Measurements from ENCODE around the gene EPHB1. TPM values are rescaled to one million over a fixed set of nuclear protein-coding genes. Genes with fewer than 3 reads are reported as not detected.
"Not testable (repeated sequence)": the region's sequence is repeated elsewhere in the genome, so short reads cannot be mapped to it uniquely, and the experiment has no call there.

EPHB1 gene
- total RNA-seq, 1 donor from 2014 or later = 0.71 TPM

- no peak overlapping the region for H3K27ac Mint-ChIP-seq
- H3K9me3 Mint-ChIP-seq = no peaks in the 10 kb centered on the region
- H3K4me1 Mint-ChIP-seq (ENCODE audit: low read depth) = no peaks in the 10 kb centered on the region
- intact Hi-C loops (cut with micrococcal nuclease) = no loop called here
- H3K4me3 Mint-ChIP-seq (ENCODE audit: low read depth) = no peak overlapping the region
- H3K27me3 Mint-ChIP-seq (ENCODE audit: low read depth) = no peaks in the 10 kb centered on the region
- H3K36me3 Mint-ChIP-seq (ENCODE audit: low read depth) = no peaks in the 10 kb centered on the region
- DNase-seq (ENCODE audit: low spot score) = no peak
These were observed 433.1 kb downstream of the EPHB1 start for GRCh38 chr3:135228201-135228600.

- no peaks in the 10 kb centered on the region for H3K4me1 Mint-ChIP-seq (ENCODE audit: low read depth)
- H3K27me3 Mint-ChIP-seq (ENCODE audit: low read depth) = no peaks in the 10 kb centered on the region
- no peaks in the 10 kb centered on the region for H3K36me3 Mint-ChIP-seq (ENCODE audit: low read depth)
- intact Hi-C loops (cut with micrococcal nuclease) = no loop called here
- peaks cover 1% of the 10 kb centered on the region for H3K9me3 Mint-ChIP-seq
- H3K27ac Mint-ChIP-seq = no peak overlapping the region
- DNase-seq (ENCODE audit: low spot score) = no peak
- H3K4me3 Mint-ChIP-seq (ENCODE audit: low read depth) = no peak overlapping the region
These were observed 434.0 kb downstream of the EPHB1 start for GRCh38 chr3:135229018-135229495.

GRCh38 chr3:135231737-135232136 is 436.7 kb downstream of the EPHB1 start:
- Mint-ChIP-seq H3K27me3 (ENCODE audit: low read depth) (no peaks in the 10 kb centered on the region), H3K4me1 (ENCODE audit: low read depth) (no peaks in the 10 kb centered on the region), H3K36me3 (ENCODE audit: low read depth) (no peaks in the 10 kb centered on the region), H3K4me3 (ENCODE audit: low read depth) (no peak overlapping the region), H3K9me3 (peaks cover 4% of the 10 kb centered on the region), H3K27ac (no peak overlapping the region)
- DNase-seq (ENCODE audit: low spot score) = no peak
- intact Hi-C loops (cut with micrococcal nuclease) = no loop called here

GRCh38 chr3:135232226-135232625 is 437.2 kb downstream of the EPHB1 start:
- no peaks in the 10 kb centered on the region for H3K36me3 Mint-ChIP-seq (ENCODE audit: low read depth)
- H3K4me3 Mint-ChIP-seq (ENCODE audit: low read depth) = no peak overlapping the region
- DNase-seq (ENCODE audit: low spot score) = no peak
- H3K9me3 Mint-ChIP-seq = peaks cover 4% of the 10 kb centered on the region
- intact Hi-C loops (cut with micrococcal nuclease) = no loop called here
- no peak overlapping the region for H3K27ac Mint-ChIP-seq
- H3K27me3 Mint-ChIP-seq (ENCODE audit: low read depth) = no peaks in the 10 kb centered on the region
- no peaks in the 10 kb centered on the region for H3K4me1 Mint-ChIP-seq (ENCODE audit: low read depth)

GRCh38 chr3:135233476-135233875 is 438.4 kb downstream of the EPHB1 start:
- intact Hi-C loops (cut with micrococcal nuclease); H3K27me3 Mint-ChIP-seq (ENCODE audit: low read depth); H3K4me3 Mint-ChIP-seq (ENCODE audit: low read depth); H3K4me1 Mint-ChIP-seq (ENCODE audit: low read depth); H3K27ac Mint-ChIP-seq; DNase-seq (ENCODE audit: low spot score); H3K9me3 Mint-ChIP-seq; H3K36me3 Mint-ChIP-seq (ENCODE audit: low read depth): not testable (repeated sequence)

GRCh38 chr3:135235541-135235940 is 440.5 kb downstream of the EPHB1 start:
- DNase-seq (ENCODE audit: low spot score) = no peak
- intact Hi-C loops (cut with micrococcal nuclease) = no loop called here
- Mint-ChIP-seq H3K4me1 (ENCODE audit: low read depth) (no peaks in the 10 kb centered on the region), H3K36me3 (ENCODE audit: low read depth) (no peaks in the 10 kb centered on the region), H3K27ac (no peak overlapping the region), H3K27me3 (ENCODE audit: low read depth) (no peaks in the 10 kb centered on the region), H3K4me3 (ENCODE audit: low read depth) (no peak overlapping the region), H3K9me3 (peaks cover 4% of the 10 kb centered on the region)

- no peak overlapping the region for H3K4me3 Mint-ChIP-seq (ENCODE audit: low read depth)
- H3K27ac Mint-ChIP-seq = no peak overlapping the region
- no peaks in the 10 kb centered on the region for H3K4me1 Mint-ChIP-seq (ENCODE audit: low read depth)
- H3K36me3 Mint-ChIP-seq (ENCODE audit: low read depth) = no peaks in the 10 kb centered on the region
- DNase-seq (ENCODE audit: low spot score) = no peak
- intact Hi-C loops (cut with micrococcal nuclease) = no loop called here
- peaks cover 4% of the 10 kb centered on the region for H3K9me3 Mint-ChIP-seq
- H3K27me3 Mint-ChIP-seq (ENCODE audit: low read depth) = no peaks in the 10 kb centered on the region
These were observed 442.5 kb downstream of the EPHB1 start for GRCh38 chr3:135237371-135238143.

- DNase-seq (ENCODE audit: low spot score) = no peak
- H3K27ac Mint-ChIP-seq = no peak overlapping the region
- H3K4me3 Mint-ChIP-seq (ENCODE audit: low read depth) = no peak overlapping the region
- intact Hi-C loops (cut with micrococcal nuclease) = no loop called here
- no peaks in the 10 kb centered on the region for H3K4me1 Mint-ChIP-seq (ENCODE audit: low read depth)
- no peaks in the 10 kb centered on the region for H3K36me3 Mint-ChIP-seq (ENCODE audit: low read depth)
- peaks cover 4% of the 10 kb centered on the region for H3K9me3 Mint-ChIP-seq
- H3K27me3 Mint-ChIP-seq (ENCODE audit: low read depth) = no peaks in the 10 kb centered on the region
These were observed 443.3 kb downstream of the EPHB1 start for GRCh38 chr3:135238236-135238830.

- intact Hi-C loops (cut with micrococcal nuclease) = no loop called here
- no peak for DNase-seq (ENCODE audit: low spot score)
- H3K4me3 Mint-ChIP-seq (ENCODE audit: low read depth) = no peak overlapping the region
- no peak overlapping the region for H3K27ac Mint-ChIP-seq
- H3K36me3 Mint-ChIP-seq (ENCODE audit: low read depth) = no peaks in the 10 kb centered on the region
- peaks cover 3% of the 10 kb centered on the region for H3K9me3 Mint-ChIP-seq
- H3K4me1 Mint-ChIP-seq (ENCODE audit: low read depth) = no peaks in the 10 kb centered on the region
- no peaks in the 10 kb centered on the region for H3K27me3 Mint-ChIP-seq (ENCODE audit: low read depth)
These were observed 444.0 kb downstream of the EPHB1 start for GRCh38 chr3:135238871-135239614.

GRCh38 chr3:135239615-135239884 is 444.5 kb downstream of the EPHB1 start:
- Mint-ChIP-seq H3K4me1 (ENCODE audit: low read depth) (no peaks in the 10 kb centered on the region), H3K27me3 (ENCODE audit: low read depth) (no peaks in the 10 kb centered on the region), H3K27ac (no peak overlapping the region), H3K9me3 (no peaks in the 10 kb centered on the region), H3K4me3 (ENCODE audit: low read depth) (no peak overlapping the region), H3K36me3 (ENCODE audit: low read depth) (no peaks in the 10 kb centered on the region)
- intact Hi-C loops (cut with micrococcal nuclease) = no loop called here
- no peak for DNase-seq (ENCODE audit: low spot score)

GRCh38 chr3:135240426-135240825 is 445.4 kb downstream of the EPHB1 start:
- H3K27me3 Mint-ChIP-seq (ENCODE audit: low read depth) = no peaks in the 10 kb centered on the region
- H3K4me1 Mint-ChIP-seq (ENCODE audit: low read depth) = no peaks in the 10 kb centered on the region
- no peaks in the 10 kb centered on the region for H3K36me3 Mint-ChIP-seq (ENCODE audit: low read depth)
- no peaks in the 10 kb centered on the region for H3K9me3 Mint-ChIP-seq
- intact Hi-C loops (cut with micrococcal nuclease) = no loop called here
- no peak overlapping the region for H3K27ac Mint-ChIP-seq
- no peak for DNase-seq (ENCODE audit: low spot score)
- H3K4me3 Mint-ChIP-seq (ENCODE audit: low read depth) = no peak overlapping the region

GRCh38 chr3:135242285-135242684 is 447.2 kb downstream of the EPHB1 start:
- Mint-ChIP-seq H3K27me3 (ENCODE audit: low read depth) (no peaks in the 10 kb centered on the region), H3K36me3 (ENCODE audit: low read depth) (no peaks in the 10 kb centered on the region), H3K9me3 (no peaks in the 10 kb centered on the region), H3K4me3 (ENCODE audit: low read depth) (no peak overlapping the region), H3K27ac (no peak overlapping the region), H3K4me1 (ENCODE audit: low read depth) (no peaks in the 10 kb centered on the region)
- no peak for DNase-seq (ENCODE audit: low spot score)
- intact Hi-C loops (cut with micrococcal nuclease) = no loop called here

- Mint-ChIP-seq H3K4me1 (ENCODE audit: low read depth) (no peaks in the 10 kb centered on the region), H3K36me3 (ENCODE audit: low read depth) (no peaks in the 10 kb centered on the region), H3K9me3 (no peaks in the 10 kb centered on the region), H3K27ac (no peak overlapping the region), H3K27me3 (ENCODE audit: low read depth) (no peaks in the 10 kb centered on the region), H3K4me3 (ENCODE audit: low read depth) (no peak overlapping the region)
- DNase-seq (ENCODE audit: low spot score) = no peak
- intact Hi-C loops (cut with micrococcal nuclease) = no loop called here
These were observed 448.6 kb downstream of the EPHB1 start for GRCh38 chr3:135243616-135244015.

Measured in activated T-helper 2 cell treated with anti-CD3 and anti-CD28 coated beads, Interferon-gamma antibody, Interleukin-2, Interleukin-4, amounts not matched to agents 10 μg/mL and 5 μg/mL and 100 μg/mL, durations not matched to agents 14 hours and 24 hours and 36 hours (primary cell).